Measurements from ENCODE around the gene TDRD7.
"Not testable (repeated sequence)": the region's sequence is repeated elsewhere in the genome, so short reads cannot be mapped to it uniquely, and the experiment has no call there.

Gene TDRD7

DNA sequence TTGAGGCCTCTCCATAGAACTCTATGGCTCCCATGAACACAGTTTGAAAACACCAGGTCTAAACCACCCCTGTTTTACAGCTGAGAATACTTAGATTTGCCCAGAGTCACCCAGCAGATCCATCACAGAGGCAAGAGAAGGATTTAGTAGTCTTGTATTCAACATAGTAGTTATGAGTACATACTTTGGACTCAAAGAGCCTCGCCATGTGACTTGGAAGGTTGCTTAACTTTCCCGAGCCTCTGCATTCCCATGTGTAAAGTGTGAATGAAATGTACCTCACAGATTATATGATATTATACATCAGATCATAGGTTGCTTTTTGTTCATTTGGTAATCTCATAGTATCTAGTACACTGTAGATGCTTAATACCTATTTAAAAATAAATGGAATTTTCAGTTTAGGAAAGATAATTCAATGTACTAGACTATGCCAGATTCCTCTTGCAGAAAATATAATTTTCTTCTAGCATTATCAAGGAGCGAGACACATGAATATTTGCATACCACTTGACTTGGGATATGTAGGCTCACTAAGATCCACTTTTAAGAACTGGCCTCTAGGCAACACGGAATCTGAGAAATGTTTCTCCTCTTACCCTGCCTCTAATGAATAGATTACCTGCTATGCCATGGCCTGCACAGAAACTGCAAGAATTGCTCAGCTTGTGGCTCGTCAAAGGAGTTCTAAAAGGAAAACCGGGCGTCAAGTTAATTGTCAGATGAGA lies 18.6 kb downstream of the TDRD7 start:
- DNase-seq, result no peak

GRCh38 chr9:97431044-97431441 lies 19.1 kb downstream of the TDRD7 start:
- no peak for DNase-seq

DNA sequence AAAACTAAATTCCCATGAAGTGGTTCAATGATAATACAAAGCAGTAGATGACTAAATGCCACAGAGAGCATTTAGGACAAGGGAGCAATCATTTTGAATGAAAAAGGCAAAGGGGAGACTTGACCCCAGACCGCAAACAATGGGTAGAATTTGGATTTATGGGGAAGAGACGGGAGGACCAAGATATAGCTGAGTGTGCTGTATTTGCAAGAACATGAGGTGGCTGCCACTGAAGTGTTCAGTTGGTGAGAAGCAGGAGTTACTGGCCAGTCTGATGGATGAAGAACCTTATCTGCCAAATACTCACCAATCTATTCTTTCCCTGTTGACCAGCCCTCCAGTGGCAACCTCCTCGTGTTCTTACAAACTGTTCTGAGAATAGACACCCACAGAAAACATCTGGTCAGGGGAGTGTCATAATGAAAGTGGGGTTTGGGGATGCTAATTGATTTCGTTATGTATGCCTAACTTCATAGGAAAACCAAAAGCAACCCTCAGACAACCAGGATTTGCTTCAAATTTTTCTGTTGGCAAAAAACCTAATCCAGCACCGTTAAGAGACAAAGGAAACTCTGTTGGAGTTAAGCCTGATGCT lies 19.8 kb downstream of the TDRD7 start:
- no peak for DNase-seq

- no peak for DNase-seq
These were observed 25.2 kb downstream of the TDRD7 start for GRCh38 chr9:97437051-97437600.

- no peak for DNase-seq
These were observed 26.4 kb downstream of the TDRD7 start for GRCh38 chr9:97438257-97438656.

- DNase-seq, result no peak
These were observed 26.8 kb downstream of the TDRD7 start for GRCh38 chr9:97438666-97439065.

DNA sequence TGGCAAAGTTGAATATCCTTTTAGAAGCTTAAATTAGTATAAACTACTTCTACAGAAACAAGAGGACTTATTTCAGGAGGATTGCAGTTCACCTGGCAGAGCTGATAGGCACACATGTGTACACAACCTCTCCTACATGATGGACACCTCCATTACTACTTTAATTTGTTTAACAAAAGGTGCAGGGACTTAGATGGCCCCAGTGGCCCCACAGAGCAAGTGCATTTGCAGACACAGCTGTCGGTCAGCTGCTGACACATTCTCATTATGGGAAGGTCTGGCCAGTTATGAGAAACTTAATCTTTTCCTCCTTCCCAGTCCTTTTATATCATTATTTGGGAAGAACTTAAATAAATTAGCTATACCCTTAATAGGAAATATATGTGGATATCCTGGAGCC lies 28.3 kb downstream of the TDRD7 start:
- DNase-seq, result no peak

GRCh38 chr9:97441729-97442128 lies 29.8 kb downstream of the TDRD7 start:
- DNase-seq, result no peak

- no peak for DNase-seq
These were observed 33.3 kb downstream of the TDRD7 start for GRCh38 chr9:97445119-97445701.

- DNase-seq, result no peak
These were observed 35.1 kb downstream of the TDRD7 start for GRCh38 chr9:97447001-97447400.

GRCh38 chr9:97453573-97453972 lies 41.7 kb downstream of the TDRD7 start:
- not testable (repeated sequence) for DNase-seq

GRCh38 chr9:97456841-97457240 lies 44.9 kb downstream of the TDRD7 start:
- not testable (repeated sequence) for DNase-seq

DNA sequence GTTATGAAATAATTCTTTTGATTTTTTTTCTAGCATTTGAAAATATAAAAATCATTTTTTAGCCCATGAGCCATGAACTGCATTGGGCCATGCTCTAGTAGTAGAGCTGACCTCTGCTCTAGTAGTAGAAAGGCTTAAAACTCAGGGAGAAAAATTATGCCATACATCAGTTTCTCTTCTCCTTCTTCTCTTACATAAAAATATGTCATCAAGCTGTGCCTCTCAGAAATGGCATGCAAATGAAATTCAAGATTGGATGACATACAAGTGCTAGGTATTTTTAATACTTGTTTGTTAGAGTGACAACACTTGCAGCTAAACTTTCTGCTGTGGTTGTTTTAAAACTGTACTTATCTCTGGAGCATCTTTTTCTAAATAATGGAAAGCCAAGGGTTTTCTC lies 47.4 kb downstream of the TDRD7 start:
- no peak for DNase-seq

GRCh38 chr9:97462159-97462558 lies 50.3 kb downstream of the TDRD7 start:
- no peak for DNase-seq

GRCh38 chr9:97462914-97463313 lies 51.0 kb downstream of the TDRD7 start:
- no peak for DNase-seq

- DNase-seq, result peak; percentile 6
These were observed 57.0 kb downstream of the TDRD7 start for GRCh38 chr9:97468658-97469448.

DNA sequence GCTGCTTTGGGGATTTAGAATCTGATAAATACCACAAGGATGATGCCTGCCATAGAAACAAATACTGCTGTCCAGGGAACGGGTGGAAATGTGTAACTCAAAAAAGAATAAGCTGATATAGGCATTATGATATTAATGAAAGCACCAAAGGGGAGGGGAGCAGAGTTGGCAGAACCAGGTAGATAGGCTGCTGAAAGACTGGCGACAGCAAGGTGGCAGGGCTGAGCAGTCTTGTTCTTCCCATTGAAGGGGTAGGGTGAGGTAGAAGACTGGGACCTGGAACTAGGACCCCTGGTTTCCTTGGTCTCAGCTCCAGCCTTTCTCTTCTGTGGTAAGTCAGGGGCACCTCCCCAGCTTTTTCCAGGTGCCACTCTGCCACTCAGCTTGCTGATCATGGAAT lies 58.2 kb downstream of the TDRD7 start:
- DNase-seq, result no peak

DNA sequence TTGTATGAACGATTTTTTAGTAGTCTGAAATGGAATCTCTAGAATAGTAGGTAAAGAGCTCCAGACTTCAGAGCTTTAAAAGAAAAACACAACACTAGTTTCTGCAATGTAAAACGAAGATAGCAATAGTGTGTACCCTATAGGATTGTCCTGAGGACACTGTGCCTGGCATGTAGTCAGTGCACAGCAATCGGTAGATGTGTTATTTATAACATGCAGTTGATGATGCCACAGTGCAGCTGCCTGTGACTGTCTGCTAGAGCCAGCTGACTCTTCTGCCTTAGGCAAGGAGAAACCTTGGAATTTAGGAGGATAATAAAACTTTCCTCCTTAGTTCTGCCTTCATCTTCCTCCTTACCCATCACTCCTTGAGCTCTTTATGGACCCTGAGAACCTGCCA lies 61.8 kb downstream of the TDRD7 start:
- DNase-seq, result no peak

DNA sequence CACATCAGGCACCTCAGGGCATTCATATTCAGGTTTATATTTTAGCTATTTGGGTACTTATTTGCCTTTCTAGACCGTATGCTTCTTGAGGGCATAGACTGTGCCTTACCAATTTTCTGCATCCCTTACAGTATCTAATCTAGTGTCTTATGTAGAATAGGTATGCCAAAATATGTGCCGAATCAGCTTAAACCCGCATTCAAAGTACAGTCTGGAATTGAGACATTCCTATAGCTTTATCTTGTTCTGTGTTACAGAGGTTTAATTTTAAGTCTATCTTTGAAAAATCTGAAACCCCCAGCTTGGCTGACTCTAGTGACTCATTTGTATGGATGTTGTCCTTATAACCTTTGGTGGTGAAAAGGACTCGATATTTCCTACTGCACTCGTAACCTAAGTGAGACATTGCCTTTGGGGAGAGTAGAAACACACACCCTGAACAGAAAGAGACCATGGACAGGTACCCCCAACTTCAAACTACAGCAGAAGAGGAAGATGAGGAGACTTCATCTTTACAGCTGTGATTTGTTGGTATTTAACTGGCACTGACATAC lies 62.6 kb downstream of the TDRD7 start:
- no peak for DNase-seq

- DNase-seq, result no peak
These were observed 63.2 kb downstream of the TDRD7 start for GRCh38 chr9:97475059-97475458.

- DNase-seq, result no peak
These were observed 66.5 kb downstream of the TDRD7 start for GRCh38 chr9:97478301-97478981.

GRCh38 chr9:97479496-97480159 lies 67.7 kb downstream of the TDRD7 start:
- no peak for DNase-seq

Data from T-helper 9 cell (primary cell).